ENCODE results near the gene PLVAP.

- TF ChIP-seq CTCF (IDR thresholded peaks at IDR 0.05; ENCODE audit: insufficient read depth, low read depth, low read length) (no peak), EZH2 (IDR thresholded peaks at IDR 0.05; ENCODE audit: insufficient read depth, low read length) (no peak)
Measured at GRCh38 chr19:17419154-17419620, 42.0 kb upstream of the PLVAP start.
